ENCODE results near the gene DENND4A.
"Not testable (repeated sequence)": the region's sequence is repeated elsewhere in the genome, so short reads cannot be mapped to it uniquely, and the experiment has no call there.

Gene DENND4A

GRCh38 chr15:65765106-65765505, 27.0 kb downstream of the DENND4A start:
- no peak overlapping the region for H3K4me3 ChIP-seq (ENCODE audit: low read length)
- TF ChIP-seq ZNF274 (IDR thresholded peaks at IDR 0.05; ENCODE audit: low read depth, low read length), result no peak

GRCh38 chr15:65762914-65763787, 28.9 kb downstream of the DENND4A start:
- TF ChIP-seq ZNF274 (IDR thresholded peaks at IDR 0.05; ENCODE audit: low read depth, low read length), result no peak
- no peak overlapping the region for H3K4me3 ChIP-seq (ENCODE audit: low read length)

GRCh38 chr15:65762399-65762798, 29.7 kb downstream of the DENND4A start:
- no peak for TF ChIP-seq ZNF274 (IDR thresholded peaks at IDR 0.05; ENCODE audit: low read depth, low read length)
- no peak overlapping the region for H3K4me3 ChIP-seq (ENCODE audit: low read length)

- no peak for TF ChIP-seq ZNF274 (IDR thresholded peaks at IDR 0.05; ENCODE audit: low read depth, low read length)
- H3K4me3 ChIP-seq (ENCODE audit: low read length), result no peak overlapping the region; the same call in 1 of the 2 replicates
Observed at GRCh38 chr15:65761210-65761926, 30.7 kb downstream of the DENND4A start.

- H3K4me3 ChIP-seq (ENCODE audit: low read length), result no peak overlapping the region
- no peak for TF ChIP-seq ZNF274 (IDR thresholded peaks at IDR 0.05; ENCODE audit: low read depth, low read length)
Observed at GRCh38 chr15:65759441-65759840, 32.7 kb downstream of the DENND4A start.

GRCh38 chr15:65758242-65758641, 33.9 kb downstream of the DENND4A start:
- TF ChIP-seq ZNF274 (IDR thresholded peaks at IDR 0.05; ENCODE audit: low read depth, low read length), result no peak
- H3K4me3 ChIP-seq (ENCODE audit: low read length), result no peak overlapping the region

- no peak for TF ChIP-seq ZNF274 (IDR thresholded peaks at IDR 0.05; ENCODE audit: low read depth, low read length)
- no peak overlapping the region for H3K4me3 ChIP-seq (ENCODE audit: low read length)
Observed at GRCh38 chr15:65757256-65757655, 34.8 kb downstream of the DENND4A start.

- H3K4me3 ChIP-seq (ENCODE audit: low read length), result no peak overlapping the region
- no peak for TF ChIP-seq ZNF274 (IDR thresholded peaks at IDR 0.05; ENCODE audit: low read depth, low read length)
Observed at GRCh38 chr15:65752151-65752700, 39.9 kb downstream of the DENND4A start.

GRCh38 chr15:65751431-65751830, 40.7 kb downstream of the DENND4A start:
- no peak for TF ChIP-seq ZNF274 (IDR thresholded peaks at IDR 0.05; ENCODE audit: low read depth, low read length)
- no peak overlapping the region for H3K4me3 ChIP-seq (ENCODE audit: low read length)

GRCh38 chr15:65747265-65747664, 44.8 kb downstream of the DENND4A start:
- TF ChIP-seq ZNF274 (IDR thresholded peaks at IDR 0.05; ENCODE audit: low read depth, low read length), result no peak
- H3K4me3 ChIP-seq (ENCODE audit: low read length), result no peak overlapping the region

- no peak for TF ChIP-seq ZNF274 (IDR thresholded peaks at IDR 0.05; ENCODE audit: low read depth, low read length)
- no peak overlapping the region for H3K4me3 ChIP-seq (ENCODE audit: low read length)
Observed at GRCh38 chr15:65743637-65744252, 48.3 kb downstream of the DENND4A start.

GRCh38 chr15:65740148-65740547, 51.9 kb downstream of the DENND4A start:
- no peak overlapping the region for H3K4me3 ChIP-seq (ENCODE audit: low read length)
- TF ChIP-seq ZNF274 (IDR thresholded peaks at IDR 0.05; ENCODE audit: low read depth, low read length), result no peak

GRCh38 chr15:65738649-65739048, 53.4 kb downstream of the DENND4A start:
- H3K4me3 ChIP-seq (ENCODE audit: low read length), result no peak overlapping the region
- no peak for TF ChIP-seq ZNF274 (IDR thresholded peaks at IDR 0.05; ENCODE audit: low read depth, low read length)

- H3K4me3 ChIP-seq (ENCODE audit: low read length), result not testable (repeated sequence)
Observed at GRCh38 chr15:65733599-65733998, 58.5 kb downstream of the DENND4A start.

Measured in GM08714 (cell line).